WTC11 (cell line): ENCODE data around the gene SLIT3. TPM values are rescaled to one million over a fixed set of nuclear protein-coding genes. Genes with fewer than 3 reads are reported as not detected.

Experiments
- ATAC-seq: fragments of 200-7000 bp; cut with Tn5 transposase; 2 replicates; pipeline ENCODE4 v1.10.0; 2021; ENCODE audit warnings: mild to moderate bottlenecking, moderate library complexity
- CTCF ChIA-PET: fragments of 300-600 bp; sonication (Branson Sonifier 250); formaldehyde crosslinking; loops from one replicate; lab custom pipeline; 2021; ENCODE audit warnings: antibody characterized with exemption; lab: Charles Lee
- POLR2A ChIA-PET: fragments of 350-600 bp; sonication (Branson Sonifier 250); formaldehyde crosslinking; loops from one replicate; lab custom pipeline; 2021; ENCODE audit warnings: antibody characterized with exemption; lab: Charles Lee
- DNase-seq: peaks from one replicate; pipeline ENCODE4 v3.0.0; 2021; ENCODE audit warnings: low spot score
- H3K27ac Mint-ChIP-seq: 2 replicates; pipeline ENCODE4 v1.8.0; 2021; ENCODE audit warnings: mixed read lengths
- H3K27me3 Mint-ChIP-seq: 2 replicates; pipeline ENCODE4 v1.8.0; 2021; ENCODE audit warnings: low read depth, mild to moderate bottlenecking, moderate library complexity, mixed read lengths
- H3K36me3 Mint-ChIP-seq: 2 replicates; pipeline ENCODE4 v1.8.0; 2021; ENCODE audit warnings: mixed read lengths
- H3K4me1 Mint-ChIP-seq: 2 replicates; pipeline ENCODE4 v1.8.0; 2022; ENCODE audit warnings: mixed read lengths
- H3K4me3 Mint-ChIP-seq: 2 replicates; pipeline ENCODE4 v1.8.0; 2021; ENCODE audit warnings: mild to moderate bottlenecking, moderate library complexity, mixed read lengths
- H3K9me3 Mint-ChIP-seq: 2 replicates; pipeline ENCODE4 v1.8.0; 2021; ENCODE audit warnings: mixed read lengths
- ATF6 ChIP-seq: sonication (generic); formaldehyde crosslinking; IDR thresholded peaks from 2 replicates; pipeline ENCODE4 v1.8.1; 2023; ENCODE audit warnings: mild to moderate bottlenecking, missing genetic modification reagents
- CTCF ChIP-seq: fragments of 200-600 bp; IDR thresholded peaks from 2 replicates; pipeline ENCODE4 v1.8.0; 2022; ENCODE audit warnings: antibody characterized with exemption
- ELF4 ChIP-seq: sonication (generic); formaldehyde crosslinking; IDR thresholded peaks from 2 replicates; pipeline ENCODE4 v1.8.1; 2022; ENCODE audit warnings: low read depth, mild to moderate bottlenecking, moderate library complexity, missing genetic modification reagents
- FOXJ3 ChIP-seq: sonication (generic); formaldehyde crosslinking; IDR thresholded peaks from 2 replicates; pipeline ENCODE4 v1.9.0; 2021; ENCODE audit warnings: missing genetic modification reagents, mild to moderate bottlenecking, borderline replicate concordance
- GTF2I ChIP-seq: fragments of 250-450 bp; sonication (Bioruptor Pico); conservative IDR thresholded peaks from 2 replicates; pipeline ENCODE4 v1.4.0; 2021; ENCODE audit warnings: mild to moderate bottlenecking
- HMGXB4 ChIP-seq: sonication (generic); formaldehyde crosslinking; IDR thresholded peaks from 2 replicates; pipeline ENCODE4 v1.8.1; 2023; ENCODE audit warnings: mild to moderate bottlenecking, moderate library complexity, missing genetic modification reagents
- JAZF1 ChIP-seq: fragments of 250-450 bp; sonication (Bioruptor Pico); IDR thresholded peaks from 2 replicates; pipeline ENCODE4 v1.9.0; 2021; ENCODE audit warnings: moderate library complexity, mild to moderate bottlenecking, inconsistent platforms
- NFATC4 ChIP-seq: fragments of 250-450 bp; sonication (Bioruptor Pico); IDR thresholded peaks from 2 replicates; pipeline ENCODE4 v1.9.0; 2021; ENCODE audit warnings: mild to moderate bottlenecking
- NR1H2 ChIP-seq: sonication (generic); formaldehyde crosslinking; IDR thresholded peaks from 2 replicates; pipeline ENCODE4 v1.9.0; 2021; ENCODE audit warnings: mild to moderate bottlenecking, moderate library complexity, missing genetic modification reagents
- OVOL2 ChIP-seq: fragments of 250-450 bp; sonication (Bioruptor Pico); IDR thresholded peaks from 2 replicates; pipeline ENCODE4 v1.9.0; 2021; ENCODE audit warnings: mild to moderate bottlenecking, borderline replicate concordance
- RELA ChIP-seq: sonication (generic); formaldehyde crosslinking; IDR thresholded peaks from 2 replicates; pipeline ENCODE4 v1.8.1; 2022; ENCODE audit warnings: missing genetic modification reagents, mild to moderate bottlenecking, borderline replicate concordance
- RORB ChIP-seq: fragments of 250-450 bp; sonication (Bioruptor Pico); IDR thresholded peaks from 2 replicates; pipeline ENCODE4 v1.9.0; 2021; ENCODE audit warnings: mild to moderate bottlenecking
- SMAD3 ChIP-seq: sonication (generic); formaldehyde crosslinking; IDR thresholded peaks from 2 replicates; pipeline ENCODE4 v1.8.0; 2022; ENCODE audit warnings: missing genetic modification reagents, mild to moderate bottlenecking, borderline replicate concordance
- SOX15 ChIP-seq: fragments of 250-450 bp; sonication (Bioruptor Pico); IDR thresholded peaks from 2 replicates; pipeline ENCODE4 v1.9.0; 2021; ENCODE audit warnings: mild to moderate bottlenecking
- USF1 ChIP-seq: sonication (generic); formaldehyde crosslinking; IDR thresholded peaks from 2 replicates; pipeline ENCODE4 v1.8.0; 2022; ENCODE audit warnings: mild to moderate bottlenecking, missing genetic modification reagents
- ZMAT4 ChIP-seq: fragments of 250-450 bp; sonication (Bioruptor Pico); IDR thresholded peaks from 2 replicates; pipeline ENCODE4 v1.9.0; 2021; ENCODE audit warnings: mild to moderate bottlenecking
- ZNF219 ChIP-seq: sonication (generic); formaldehyde crosslinking; IDR thresholded peaks from 2 replicates; pipeline ENCODE4 v1.8.0; 2023; ENCODE audit warnings: missing genetic modification reagents, mild to moderate bottlenecking, borderline replicate concordance
- ZNF263 ChIP-seq: sonication (generic); formaldehyde crosslinking; IDR thresholded peaks from 2 replicates; pipeline ENCODE4 v1.8.1; 2022; ENCODE audit warnings: low read depth, mild to moderate bottlenecking, moderate library complexity, missing genetic modification reagents
- ZNF317 ChIP-seq: sonication (generic); formaldehyde crosslinking; IDR thresholded peaks from 2 replicates; pipeline ENCODE4 v1.8.1; 2023; ENCODE audit warnings: low read depth, mild to moderate bottlenecking, moderate library complexity, missing genetic modification reagents, borderline replicate concordance
- ZNF396 ChIP-seq: fragments of 250-450 bp; sonication (Bioruptor Pico); IDR thresholded peaks from 2 replicates; pipeline ENCODE4 v1.8.0; 2021; ENCODE audit warnings: mild to moderate bottlenecking, moderate library complexity, borderline replicate concordance
- ZNF423 ChIP-seq: fragments of 250-450 bp; sonication (Bioruptor Pico); IDR thresholded peaks from 2 replicates; pipeline ENCODE4 v2.1.2; 2022; ENCODE audit warnings: mild to moderate bottlenecking, moderate library complexity
- total RNA-seq: library from RNA; stranded (reverse); gene quantifications from 3 replicates; pipeline ENCODE4 v1.2.3, GENCODE V29; 2021

The SLIT3 gene
- total RNA-seq, 1 experiment from 2014 or later: 1.9 TPM

GRCh38 chr5:168788786-168789185, 512.2 kb downstream of the SLIT3 start:
- H3K27ac Mint-ChIP-seq: no peak overlapping the region
- H3K9me3 Mint-ChIP-seq: no peaks in the 10 kb centered on the region
- no peaks in the 10 kb centered on the region; the same call in 1 of the 2 replicates for H3K27me3 Mint-ChIP-seq
- H3K36me3 Mint-ChIP-seq: no peaks in the 10 kb centered on the region
- POLR2A ChIA-PET: no interaction called here
- peaks cover 21% of the 10 kb centered on the region for H3K4me1 Mint-ChIP-seq
- CTCF ChIA-PET: interaction anchor here (1.0 kb wide), 1 partner anchor 17 kb away, joined by 3 read pairs; no protein-coding TSS in a partner anchor
- DNase-seq: no peak
- H3K4me3 Mint-ChIP-seq: no peak overlapping the region
- ATAC-seq: no peak
- TF ChIP-seq ZNF219: no peak
- TF ChIP-seq HMGXB4 (CRISPR knock-in tag): no peak
- TF ChIP-seq FOXJ3 (CRISPR knock-in tag): no peak
- TF ChIP-seq ZNF423 (CRISPR knock-in tag): peak; percentile 72
- TF ChIP-seq CTCF: no peak
- no peak for TF ChIP-seq ZNF396
- no peak for TF ChIP-seq SMAD3 (CRISPR knock-in tag)
- no peak for TF ChIP-seq ATF6 (CRISPR knock-in tag)
- TF ChIP-seq ZNF317: no peak

GRCh38 chr5:168788107-168788506, 512.8 kb downstream of the SLIT3 start:
- no peaks in the 10 kb centered on the region for H3K36me3 Mint-ChIP-seq
- CTCF ChIA-PET: interaction anchor here (1.0 kb wide), 1 partner anchor 16 kb away, joined by 3 read pairs; no protein-coding TSS in a partner anchor
- H3K4me1 Mint-ChIP-seq: peaks cover 14% of the 10 kb centered on the region
- ATAC-seq (no peak), DNase-seq (no peak)
- TF ChIP-seq RORB (CRISPR knock-in tag): no peak
- no peak for TF ChIP-seq GTF2I (CRISPR knock-in tag)
- no peak for TF ChIP-seq RELA (CRISPR knock-in tag)
- no peak for TF ChIP-seq SMAD3 (CRISPR knock-in tag)
- no peak for TF ChIP-seq ZNF423 (CRISPR knock-in tag)
- TF ChIP-seq SOX15 (CRISPR knock-in tag): no peak
- no peak for TF ChIP-seq NR1H2 (CRISPR knock-in tag)
- TF ChIP-seq USF1: no peak
- no peak for TF ChIP-seq NFATC4 (CRISPR knock-in tag)
- TF ChIP-seq ELF4 (CRISPR knock-in tag): no peak
- no peak for TF ChIP-seq FOXJ3 (CRISPR knock-in tag)
- TF ChIP-seq JAZF1 (CRISPR knock-in tag): no peak
- TF ChIP-seq OVOL2: no peak
- TF ChIP-seq ZMAT4 (CRISPR knock-in tag): no peak
- no peak for TF ChIP-seq ZNF263 (CRISPR knock-in tag)
- no peak overlapping the region for H3K4me3 Mint-ChIP-seq
- H3K27me3 Mint-ChIP-seq: no peaks in the 10 kb centered on the region; the same call in 1 of the 2 replicates
- no peaks in the 10 kb centered on the region for H3K9me3 Mint-ChIP-seq
- H3K27ac Mint-ChIP-seq: no peak overlapping the region
- POLR2A ChIA-PET: no interaction called here
